ENCODE results near the gene DYNLT2. TPM values are rescaled to one million over a fixed set of nuclear protein-coding genes. Genes with fewer than 3 reads are reported as not detected.
A peak's percentile ranks its signal among the peaks of the same experiment; 100 is the strongest.

Gene DYNLT2
- total RNA-seq, 1 experiment from 2014 or later = 2.1 TPM

DNA sequence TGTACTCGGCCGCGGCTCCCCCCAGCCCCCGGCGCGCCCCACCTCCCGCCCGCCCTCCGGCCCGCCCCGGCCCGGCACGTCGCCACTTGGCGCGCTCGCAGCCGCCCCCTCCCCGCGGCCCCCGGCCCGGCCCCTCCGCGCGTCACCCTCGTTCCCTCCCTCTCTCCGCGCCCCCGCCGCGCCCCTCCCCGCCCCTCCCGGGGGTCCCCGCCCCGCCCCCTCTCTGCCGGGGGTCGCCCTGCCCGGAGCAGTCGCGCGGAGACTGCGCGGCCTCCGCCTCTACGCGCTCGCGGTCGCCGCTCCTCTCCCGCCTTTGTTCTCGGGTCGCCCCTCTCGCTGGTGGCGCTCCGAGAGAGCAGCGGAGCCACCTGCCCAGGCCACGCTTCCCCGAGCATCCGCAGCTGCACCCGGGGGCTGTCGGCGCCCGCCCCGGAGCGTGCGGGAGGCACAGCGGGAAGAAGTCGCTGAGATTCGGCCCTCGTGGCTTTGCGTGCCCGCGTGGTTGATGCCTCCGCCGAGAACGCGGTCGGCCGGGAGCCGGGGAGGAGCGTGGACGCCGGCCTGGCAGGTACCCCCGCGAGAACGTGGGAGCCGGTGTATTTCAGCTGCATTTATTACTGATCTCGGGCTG, 26.8 kb downstream of the DYNLT2 start, which contains the start of gene PHF10:
Gene PHF10, minus strand, starts transcription at position 7 of the 631 bp plus-strand sequence. CDS start 569 bp downstream, outside the sequence.
- Histone ChIP-seq H3K27ac (ENCODE audit: low read length) (peak within 1 kb of the TSS; percentile 90), H3K4me3 (ENCODE audit: low read depth in 2 of 2, low read length in 2 of 2) (peak within 1 kb of the TSS; percentile 76 to 89), H3K36me3 (ENCODE audit: control insufficient read depth, insufficient read depth, low read length) (no peaks in the 10 kb centered on the region), H3K27me3 (ENCODE audit: control insufficient read depth, insufficient read depth, low read length) (no peaks in the 10 kb centered on the region), H3K4me1 (ENCODE audit: control insufficient read depth, insufficient read depth, low read length) (peaks cover 30% of the 10 kb centered on the region), H3K9me3 (ENCODE audit: control insufficient read depth, insufficient read depth, low read depth, low read length) (no peaks in the 10 kb centered on the region)
- no TSS peak for BruUV-seq (replicated peaks)
- in situ Hi-C loops (cut with HindIII; ENCODE audit: low pct_unique_long_range_greater_than_20kb, low sequenced_read_pairs) (no loop called here), intact Hi-C loops (cut with micrococcal nuclease; ENCODE audit: unreplicated experiment) (no loop called here)
- CTCF ChIA-PET = no interaction called here
- ATAC-seq (peak; percentile 80), DNase-seq (ENCODE audit: low read depth, low spot score) (no peak)
- TF ChIP-seq TCF7L2 (IDR thresholded peaks at IDR 0.05; ENCODE audit: low read depth, low read length) = peak; percentile 68; the same call in 1 of the 2 replicates
- TF ChIP-seq SIN3A (IDR thresholded peaks at IDR 0.05; ENCODE audit: borderline replicate concordance, insufficient read depth, low read depth, low read length) = 0 out of 2 replicates have a peak, but pooled peaks have one; percentile 48
- TF ChIP-seq POLR2AphosphoS5 (IDR thresholded peaks at IDR 0.05; ENCODE audit: low read depth, low read length) = peak; percentile 17; the same call in 1 of the 2 replicates
- TF ChIP-seq, protein P1, sequence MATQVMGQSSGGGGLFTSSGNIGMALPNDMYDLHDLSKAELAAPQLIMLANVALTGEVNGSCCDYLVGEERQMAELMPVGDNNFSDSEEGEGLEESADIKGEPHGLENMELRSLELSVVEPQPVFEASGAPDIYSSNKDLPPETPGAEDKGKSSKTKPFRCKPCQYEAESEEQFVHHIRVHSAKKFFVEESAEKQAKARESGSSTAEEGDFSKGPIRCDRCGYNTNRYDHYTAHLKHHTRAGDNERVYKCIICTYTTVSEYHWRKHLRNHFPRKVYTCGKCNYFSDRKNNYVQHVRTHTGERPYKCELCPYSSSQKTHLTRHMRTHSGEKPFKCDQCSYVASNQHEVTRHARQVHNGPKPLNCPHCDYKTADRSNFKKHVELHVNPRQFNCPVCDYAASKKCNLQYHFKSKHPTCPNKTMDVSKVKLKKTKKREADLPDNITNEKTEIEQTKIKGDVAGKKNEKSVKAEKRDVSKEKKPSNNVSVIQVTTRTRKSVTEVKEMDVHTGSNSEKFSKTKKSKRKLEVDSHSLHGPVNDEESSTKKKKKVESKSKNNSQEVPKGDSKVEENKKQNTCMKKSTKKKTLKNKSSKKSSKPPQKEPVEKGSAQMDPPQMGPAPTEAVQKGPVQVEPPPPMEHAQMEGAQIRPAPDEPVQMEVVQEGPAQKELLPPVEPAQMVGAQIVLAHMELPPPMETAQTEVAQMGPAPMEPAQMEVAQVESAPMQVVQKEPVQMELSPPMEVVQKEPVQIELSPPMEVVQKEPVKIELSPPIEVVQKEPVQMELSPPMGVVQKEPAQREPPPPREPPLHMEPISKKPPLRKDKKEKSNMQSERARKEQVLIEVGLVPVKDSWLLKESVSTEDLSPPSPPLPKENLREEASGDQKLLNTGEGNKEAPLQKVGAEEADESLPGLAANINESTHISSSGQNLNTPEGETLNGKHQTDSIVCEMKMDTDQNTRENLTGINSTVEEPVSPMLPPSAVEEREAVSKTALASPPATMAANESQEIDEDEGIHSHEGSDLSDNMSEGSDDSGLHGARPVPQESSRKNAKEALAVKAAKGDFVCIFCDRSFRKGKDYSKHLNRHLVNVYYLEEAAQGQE (IDR thresholded peaks at IDR 0.05; ENCODE audit: insufficient read depth in 1 of 2, low read depth in 2 of 2, low read length in 1 of 2) = no peak
- TF ChIP-seq, protein P2, sequence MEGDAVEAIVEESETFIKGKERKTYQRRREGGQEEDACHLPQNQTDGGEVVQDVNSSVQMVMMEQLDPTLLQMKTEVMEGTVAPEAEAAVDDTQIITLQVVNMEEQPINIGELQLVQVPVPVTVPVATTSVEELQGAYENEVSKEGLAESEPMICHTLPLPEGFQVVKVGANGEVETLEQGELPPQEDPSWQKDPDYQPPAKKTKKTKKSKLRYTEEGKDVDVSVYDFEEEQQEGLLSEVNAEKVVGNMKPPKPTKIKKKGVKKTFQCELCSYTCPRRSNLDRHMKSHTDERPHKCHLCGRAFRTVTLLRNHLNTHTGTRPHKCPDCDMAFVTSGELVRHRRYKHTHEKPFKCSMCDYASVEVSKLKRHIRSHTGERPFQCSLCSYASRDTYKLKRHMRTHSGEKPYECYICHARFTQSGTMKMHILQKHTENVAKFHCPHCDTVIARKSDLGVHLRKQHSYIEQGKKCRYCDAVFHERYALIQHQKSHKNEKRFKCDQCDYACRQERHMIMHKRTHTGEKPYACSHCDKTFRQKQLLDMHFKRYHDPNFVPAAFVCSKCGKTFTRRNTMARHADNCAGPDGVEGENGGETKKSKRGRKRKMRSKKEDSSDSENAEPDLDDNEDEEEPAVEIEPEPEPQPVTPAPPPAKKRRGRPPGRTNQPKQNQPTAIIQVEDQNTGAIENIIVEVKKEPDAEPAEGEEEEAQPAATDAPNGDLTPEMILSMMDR (IDR thresholded peaks at IDR 0.05) = no peak
- POLR2A ChIA-PET = interaction anchor here (1.1 kb wide), 2 partner anchors 16 to 23 kb away, joined by 3 to 6 read pairs; no protein-coding TSS in a partner anchor

DNA sequence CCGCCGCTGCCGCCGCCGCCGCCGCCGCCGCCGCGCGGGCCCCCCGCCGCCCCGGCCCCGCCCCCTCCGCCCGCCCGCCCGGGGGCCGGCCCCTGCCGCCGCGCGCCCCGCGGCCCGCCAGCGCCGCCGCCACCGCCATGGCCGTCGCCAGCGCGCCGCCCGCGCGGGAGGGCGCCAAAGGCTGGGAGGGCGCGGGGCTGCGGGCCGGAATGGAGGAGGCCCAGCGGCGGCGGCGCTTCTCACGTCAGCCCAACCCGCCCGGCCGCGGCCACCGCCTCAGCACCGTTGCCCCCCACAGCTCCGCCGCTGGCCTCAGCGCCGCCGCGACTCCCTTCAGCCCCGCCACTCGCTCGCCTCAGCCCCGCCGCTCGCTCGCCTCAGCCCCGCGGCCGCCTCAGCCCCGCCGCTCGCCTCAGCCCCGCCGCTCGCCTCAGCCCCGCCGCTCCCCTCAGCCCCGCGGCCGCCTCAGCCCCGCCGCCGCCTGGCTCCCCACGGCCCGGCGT, 27.3 kb downstream of the DYNLT2 start:
- TF ChIP-seq SIN3A (IDR thresholded peaks at IDR 0.05; ENCODE audit: borderline replicate concordance, insufficient read depth, low read depth, low read length) = peak; percentile 42; the same call in 1 of the 2 replicates
- TF ChIP-seq, protein P2 (IDR thresholded peaks at IDR 0.05) = 0 out of 2 replicates have a peak, but pooled peaks have one; percentile 11
- TF ChIP-seq, protein P1 (IDR thresholded peaks at IDR 0.05; ENCODE audit: insufficient read depth in 1 of 2, low read depth in 2 of 2, low read length in 1 of 2) = no peak
- DNase-seq (ENCODE audit: low read depth, low spot score) (no peak), ATAC-seq (peak; percentile 72)
- peak overlapping the region in 1 of 2 experiments; percentile 39; a peak in 2 of 4 replicates for H3K4me3 ChIP-seq (ENCODE audit: low read depth in 2 of 2, low read length in 2 of 2)
- H3K27me3 ChIP-seq (ENCODE audit: control insufficient read depth, insufficient read depth, low read length) = no peaks in the 10 kb centered on the region
- BruUV-seq (replicated peaks) = no TSS peak
- H3K36me3 ChIP-seq (ENCODE audit: control insufficient read depth, insufficient read depth, low read length) = no peaks in the 10 kb centered on the region
- intact Hi-C loops (cut with micrococcal nuclease; ENCODE audit: unreplicated experiment) = no loop called here
- CTCF ChIA-PET = no interaction called here
- peaks cover 34% of the 10 kb centered on the region for H3K4me1 ChIP-seq (ENCODE audit: control insufficient read depth, insufficient read depth, low read length)
- POLR2A ChIA-PET = no interaction called here
- H3K9me3 ChIP-seq (ENCODE audit: control insufficient read depth, insufficient read depth, low read depth, low read length) = no peaks in the 10 kb centered on the region
- no peak overlapping the region for H3K27ac ChIP-seq (ENCODE audit: low read length)
- in situ Hi-C loops (cut with HindIII; ENCODE audit: low pct_unique_long_range_greater_than_20kb, low sequenced_read_pairs) = no loop called here

Data from Panc1 (cell line).